ENCODE data around the gene IGFBP5. TPM values are rescaled to one million over a fixed set of nuclear protein-coding genes. Genes with fewer than 3 reads are reported as not detected.

Gene IGFBP5
- total RNA-seq, 1 donor from 2014 or later, result 415 TPM

DNA sequence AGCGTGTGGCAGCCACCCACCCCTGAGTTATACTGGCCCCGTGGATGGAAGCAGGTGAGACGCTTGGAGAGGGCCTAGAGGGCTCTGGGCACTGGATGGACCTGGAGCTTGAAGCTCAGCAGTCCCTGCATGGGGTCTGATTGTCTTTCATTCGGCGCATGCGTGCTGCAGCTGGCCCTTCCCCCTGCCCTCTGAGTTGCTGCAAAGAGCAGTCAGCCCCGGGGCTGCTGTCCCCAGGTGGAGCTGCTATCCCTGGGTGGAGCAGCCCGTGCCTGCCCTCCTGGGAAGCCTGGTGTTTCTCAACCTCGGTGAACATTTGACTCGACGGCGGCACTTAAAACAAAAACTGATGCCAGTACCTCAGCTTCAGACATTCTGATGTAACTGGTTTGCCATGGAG, 29.6 kb downstream of the IGFBP5 start:
- DNase-seq (ENCODE audit: low spot score in 2 of 2, unreplicated experiment in 2 of 2), result peak in 1 of 2 experiments; percentile 52
- no peaks in the 10 kb centered on the region for H3K9me3 Mint-ChIP-seq
- H3K27me3 Mint-ChIP-seq (ENCODE audit: low read depth), result no peaks in the 10 kb centered on the region
- TF ChIP-seq, protein P1, sequence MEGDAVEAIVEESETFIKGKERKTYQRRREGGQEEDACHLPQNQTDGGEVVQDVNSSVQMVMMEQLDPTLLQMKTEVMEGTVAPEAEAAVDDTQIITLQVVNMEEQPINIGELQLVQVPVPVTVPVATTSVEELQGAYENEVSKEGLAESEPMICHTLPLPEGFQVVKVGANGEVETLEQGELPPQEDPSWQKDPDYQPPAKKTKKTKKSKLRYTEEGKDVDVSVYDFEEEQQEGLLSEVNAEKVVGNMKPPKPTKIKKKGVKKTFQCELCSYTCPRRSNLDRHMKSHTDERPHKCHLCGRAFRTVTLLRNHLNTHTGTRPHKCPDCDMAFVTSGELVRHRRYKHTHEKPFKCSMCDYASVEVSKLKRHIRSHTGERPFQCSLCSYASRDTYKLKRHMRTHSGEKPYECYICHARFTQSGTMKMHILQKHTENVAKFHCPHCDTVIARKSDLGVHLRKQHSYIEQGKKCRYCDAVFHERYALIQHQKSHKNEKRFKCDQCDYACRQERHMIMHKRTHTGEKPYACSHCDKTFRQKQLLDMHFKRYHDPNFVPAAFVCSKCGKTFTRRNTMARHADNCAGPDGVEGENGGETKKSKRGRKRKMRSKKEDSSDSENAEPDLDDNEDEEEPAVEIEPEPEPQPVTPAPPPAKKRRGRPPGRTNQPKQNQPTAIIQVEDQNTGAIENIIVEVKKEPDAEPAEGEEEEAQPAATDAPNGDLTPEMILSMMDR (IDR thresholded peaks at IDR 0.05; ENCODE audit: unreplicated experiment), result no peak
- no peak overlapping the region for H3K4me3 Mint-ChIP-seq
- peaks cover 24% of the 10 kb centered on the region for H3K4me1 Mint-ChIP-seq
- peak overlapping the region; percentile 68 for H3K27ac Mint-ChIP-seq
- peaks cover 11% of the 10 kb centered on the region for H3K36me3 Mint-ChIP-seq

DNA sequence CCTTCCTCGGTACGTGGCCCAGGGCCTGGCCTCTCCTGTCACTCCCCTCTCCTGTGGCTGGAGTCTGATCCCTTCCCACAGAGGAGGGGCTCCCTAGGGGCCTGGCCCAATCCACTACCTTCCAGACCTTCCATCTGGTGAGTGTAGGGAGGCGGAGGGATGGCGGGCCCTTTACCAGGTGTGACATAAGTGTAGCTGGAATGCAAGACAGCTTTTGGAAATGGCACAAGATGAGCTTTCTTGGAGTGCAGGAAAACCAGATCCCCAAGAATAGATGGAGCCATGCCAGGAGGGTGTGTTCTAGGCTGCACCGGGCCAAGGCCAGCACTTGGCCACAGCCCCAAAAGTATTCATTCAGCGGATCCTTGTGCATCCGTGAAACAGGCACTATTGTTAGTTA, 30.1 kb downstream of the IGFBP5 start:
- Mint-ChIP-seq H3K36me3 (peaks cover 15% of the 10 kb centered on the region), H3K9me3 (no peaks in the 10 kb centered on the region), H3K4me3 (no peak overlapping the region), H3K27ac (peak overlapping the region; percentile 71), H3K27me3 (ENCODE audit: low read depth) (no peaks in the 10 kb centered on the region), H3K4me1 (peaks cover 27% of the 10 kb centered on the region)
- no peak for DNase-seq (ENCODE audit: low spot score in 2 of 2, unreplicated experiment in 2 of 2)
- TF ChIP-seq, protein P1 (IDR thresholded peaks at IDR 0.05; ENCODE audit: unreplicated experiment), result no peak

GRCh38 chr2:216664593-216665034, 30.7 kb downstream of the IGFBP5 start:
- peaks cover 16% of the 10 kb centered on the region for H3K36me3 Mint-ChIP-seq
- H3K4me1 Mint-ChIP-seq, result peaks cover 33% of the 10 kb centered on the region
- TF ChIP-seq, protein P1 (IDR thresholded peaks at IDR 0.05; ENCODE audit: unreplicated experiment), result no peak
- peak overlapping the region; percentile 71 for H3K27ac Mint-ChIP-seq
- no peaks in the 10 kb centered on the region for H3K9me3 Mint-ChIP-seq
- no peak for DNase-seq (ENCODE audit: low spot score in 2 of 2, unreplicated experiment in 2 of 2)
- H3K27me3 Mint-ChIP-seq (ENCODE audit: low read depth), result no peaks in the 10 kb centered on the region
- no peak overlapping the region for H3K4me3 Mint-ChIP-seq

- DNase-seq (ENCODE audit: low spot score in 2 of 2, unreplicated experiment in 2 of 2), result no peak
- Mint-ChIP-seq H3K27me3 (ENCODE audit: low read depth) (no peaks in the 10 kb centered on the region), H3K36me3 (peaks cover 16% of the 10 kb centered on the region), H3K4me3 (no peak overlapping the region), H3K27ac (peak overlapping the region; percentile 39), H3K9me3 (no peaks in the 10 kb centered on the region), H3K4me1 (peaks cover 41% of the 10 kb centered on the region)
- TF ChIP-seq, protein P1 (IDR thresholded peaks at IDR 0.05; ENCODE audit: unreplicated experiment), result no peak
Measured at GRCh38 chr2:216663846-216664245, 31.5 kb downstream of the IGFBP5 start.

DNA sequence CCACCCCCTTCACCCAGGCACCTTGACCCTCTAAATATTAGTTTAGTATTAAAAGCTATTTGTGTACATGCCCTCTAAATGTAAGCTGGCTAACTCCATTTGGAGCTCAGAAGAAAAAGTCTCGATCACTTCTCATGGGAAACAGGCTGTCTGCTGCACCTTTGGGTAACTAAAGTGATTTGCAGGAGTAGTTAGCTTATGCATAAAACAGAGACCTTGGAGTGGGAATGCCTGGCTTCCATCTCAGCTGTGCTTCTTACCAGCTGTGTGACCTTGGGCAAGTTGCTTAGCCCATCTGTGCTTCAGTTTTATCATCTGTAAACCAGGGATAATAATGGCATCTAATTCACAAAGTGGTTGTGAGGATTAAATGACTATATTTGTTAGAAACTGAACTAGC, 32.2 kb downstream of the IGFBP5 start:
- no peak for DNase-seq (ENCODE audit: low spot score in 2 of 2, unreplicated experiment in 2 of 2)
- Mint-ChIP-seq H3K4me3 (no peak overlapping the region), H3K9me3 (no peaks in the 10 kb centered on the region), H3K27me3 (ENCODE audit: low read depth) (no peaks in the 10 kb centered on the region), H3K36me3 (peaks cover 18% of the 10 kb centered on the region), H3K4me1 (peaks cover 44% of the 10 kb centered on the region), H3K27ac (no peak overlapping the region)
- TF ChIP-seq, protein P1 (IDR thresholded peaks at IDR 0.05; ENCODE audit: unreplicated experiment), result no peak

Measured in mesothelial cell of epicardium (in vitro differentiated cells).